22Rv1 (cell line): Measurements from ENCODE around the gene NADSYN1.

ENCODE experiments used
- H3K27ac ChIP-seq: fragments of 450-650 bp; 2 replicates; pipeline ENCODE4 v1.5.1; 2017
- ZFX ChIP-seq: fragments of 450-650 bp; IDR thresholded peaks from 2 replicates; pipeline ENCODE4 v1.6.1; 2017; ENCODE audit warnings: antibody characterized with exemption, borderline replicate concordance
- TF ChIP-seq, protein P1 (sequence below): fragments of 450-650 bp; IDR thresholded peaks from 2 replicates; pipeline ENCODE4 v1.5.1; 2017; ENCODE audit warnings: mild to moderate bottlenecking

NADSYN1 gene

DNA sequence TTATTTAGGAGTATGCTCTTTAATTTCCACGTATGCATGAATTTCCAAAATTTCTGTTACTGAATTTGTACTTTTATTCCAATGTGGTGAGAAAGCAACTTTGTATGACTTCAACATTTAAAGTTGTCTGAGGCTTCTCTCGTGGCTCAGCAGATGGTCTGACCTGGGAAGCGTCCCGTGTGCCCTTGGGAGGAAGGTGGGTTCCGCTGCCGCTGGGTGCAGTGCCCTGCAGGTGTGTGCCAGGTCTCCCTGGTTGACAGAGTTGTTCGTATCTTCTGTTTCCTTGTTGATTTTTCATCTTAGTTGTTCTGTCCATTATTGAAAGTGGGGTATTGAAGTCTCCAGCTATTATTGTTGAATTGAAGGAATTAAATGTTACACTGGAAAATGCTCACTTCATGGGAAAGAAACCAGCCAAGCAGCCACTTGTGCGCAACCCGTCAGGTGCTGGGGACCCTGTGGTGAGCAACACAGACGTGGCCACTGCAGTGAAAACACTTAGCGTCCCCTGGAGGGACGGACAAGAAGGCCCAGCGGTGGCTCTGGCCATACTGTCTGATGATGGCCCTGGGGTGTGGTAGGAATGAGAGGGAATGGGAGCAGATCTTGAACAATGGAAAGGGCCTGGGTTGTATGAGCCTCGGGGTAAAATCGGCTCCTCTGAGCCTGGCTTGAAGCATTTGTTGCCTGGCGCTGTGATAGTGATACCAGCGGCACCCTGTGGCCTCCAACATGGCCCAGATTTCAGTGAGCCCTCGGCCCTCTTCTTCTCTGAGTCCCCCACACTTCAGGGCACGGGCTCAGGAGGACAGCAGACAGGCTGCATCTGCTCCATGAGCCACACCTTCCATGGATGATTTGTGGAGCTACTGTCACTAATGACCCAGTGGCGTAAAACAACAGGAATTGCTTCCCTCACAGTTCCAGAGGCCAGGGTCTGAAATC lies 42.6 kb downstream of the NADSYN1 start:
- H3K27ac ChIP-seq = no peak overlapping the region
- no peak for TF ChIP-seq ZFX
- TF ChIP-seq, protein P1, sequence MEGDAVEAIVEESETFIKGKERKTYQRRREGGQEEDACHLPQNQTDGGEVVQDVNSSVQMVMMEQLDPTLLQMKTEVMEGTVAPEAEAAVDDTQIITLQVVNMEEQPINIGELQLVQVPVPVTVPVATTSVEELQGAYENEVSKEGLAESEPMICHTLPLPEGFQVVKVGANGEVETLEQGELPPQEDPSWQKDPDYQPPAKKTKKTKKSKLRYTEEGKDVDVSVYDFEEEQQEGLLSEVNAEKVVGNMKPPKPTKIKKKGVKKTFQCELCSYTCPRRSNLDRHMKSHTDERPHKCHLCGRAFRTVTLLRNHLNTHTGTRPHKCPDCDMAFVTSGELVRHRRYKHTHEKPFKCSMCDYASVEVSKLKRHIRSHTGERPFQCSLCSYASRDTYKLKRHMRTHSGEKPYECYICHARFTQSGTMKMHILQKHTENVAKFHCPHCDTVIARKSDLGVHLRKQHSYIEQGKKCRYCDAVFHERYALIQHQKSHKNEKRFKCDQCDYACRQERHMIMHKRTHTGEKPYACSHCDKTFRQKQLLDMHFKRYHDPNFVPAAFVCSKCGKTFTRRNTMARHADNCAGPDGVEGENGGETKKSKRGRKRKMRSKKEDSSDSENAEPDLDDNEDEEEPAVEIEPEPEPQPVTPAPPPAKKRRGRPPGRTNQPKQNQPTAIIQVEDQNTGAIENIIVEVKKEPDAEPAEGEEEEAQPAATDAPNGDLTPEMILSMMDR = no peak

DNA sequence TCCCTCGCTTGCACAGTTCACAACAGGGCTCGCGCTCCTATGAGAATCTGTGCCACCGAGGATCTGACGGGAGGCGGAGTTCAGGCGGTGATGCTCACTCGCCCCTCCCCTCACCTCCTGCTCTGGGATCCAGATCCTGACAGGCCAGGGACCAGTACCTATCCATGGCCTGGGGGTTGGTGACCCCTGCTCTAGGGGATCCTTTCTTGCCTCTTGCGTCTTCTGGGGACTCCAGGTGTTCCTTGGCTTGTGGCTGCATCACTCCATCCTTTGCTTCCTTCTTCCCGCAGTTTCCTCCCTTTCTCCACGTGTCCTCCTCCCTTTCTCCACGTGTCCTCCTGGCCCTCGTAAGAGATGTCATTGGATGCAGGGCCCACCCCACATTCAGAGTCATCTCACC lies 43.4 kb downstream of the NADSYN1 start:
- TF ChIP-seq, protein P1 = no peak
- TF ChIP-seq ZFX = no peak
- no peak overlapping the region for H3K27ac ChIP-seq

DNA sequence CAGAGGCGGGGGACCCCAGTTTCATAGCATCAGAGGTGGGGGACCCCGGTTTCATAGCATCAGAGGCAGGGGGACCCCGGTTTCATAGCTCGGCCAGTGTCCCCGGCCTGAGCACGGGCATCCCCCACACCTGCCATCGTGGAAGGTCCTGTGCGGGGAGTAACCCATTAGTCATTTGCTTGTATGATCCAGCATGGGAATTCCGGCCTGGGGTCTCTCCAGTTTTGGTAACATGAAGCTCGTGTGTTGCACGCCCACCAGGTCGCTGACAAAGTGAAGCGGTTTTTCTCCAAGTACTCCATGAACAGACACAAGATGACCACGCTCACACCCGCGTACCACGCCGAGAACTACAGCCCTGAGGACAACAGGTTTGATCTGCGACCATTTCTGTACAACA lies 45.1 kb downstream of the NADSYN1 start:
- TF ChIP-seq, protein P1 = no peak
- TF ChIP-seq ZFX = no peak
- no peak overlapping the region for H3K27ac ChIP-seq

DNA sequence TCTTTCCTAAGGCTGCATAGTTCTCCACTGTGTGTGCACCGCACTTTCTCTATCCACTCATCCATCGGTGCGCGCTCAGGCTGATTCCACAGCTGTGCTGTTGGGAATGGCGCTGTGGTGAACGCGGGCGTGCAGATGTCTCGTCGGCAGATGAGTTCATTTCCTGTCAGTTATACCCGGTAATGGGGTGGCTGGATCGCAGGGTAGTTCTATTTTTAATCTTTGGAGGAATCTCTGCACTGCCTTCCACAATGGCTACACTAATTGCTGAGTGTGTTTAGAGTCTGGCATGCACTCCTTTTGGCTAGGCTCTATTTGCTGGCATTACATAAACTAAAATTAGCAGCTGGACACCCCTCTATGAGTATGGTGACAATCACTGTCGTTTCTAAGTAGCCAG lies 46.1 kb downstream of the NADSYN1 start:
- H3K27ac ChIP-seq = no peak overlapping the region
- TF ChIP-seq, protein P1 = no peak
- no peak for TF ChIP-seq ZFX

DNA sequence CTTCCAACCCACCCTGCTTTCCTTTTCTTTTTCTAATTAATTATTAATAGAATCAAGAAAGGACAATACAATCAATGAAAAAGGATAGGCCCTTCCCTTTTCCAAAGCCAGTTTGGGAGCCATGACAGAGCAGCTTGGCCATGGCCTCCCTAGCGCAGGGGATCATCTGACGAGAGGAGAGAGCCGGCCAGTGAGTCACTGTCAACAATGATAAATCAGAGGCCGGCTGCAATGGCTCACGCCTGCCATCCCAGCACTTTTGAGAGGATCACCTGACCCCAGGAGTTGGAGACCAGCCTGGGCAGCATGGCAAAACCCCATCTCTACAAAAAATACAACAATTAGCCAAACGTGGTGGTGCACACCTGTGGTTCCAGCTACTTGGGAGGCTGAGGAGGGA lies 46.5 kb downstream of the NADSYN1 start:
- TF ChIP-seq, protein P1 = no peak
- TF ChIP-seq ZFX = no peak
- H3K27ac ChIP-seq = no peak overlapping the region

DNA sequence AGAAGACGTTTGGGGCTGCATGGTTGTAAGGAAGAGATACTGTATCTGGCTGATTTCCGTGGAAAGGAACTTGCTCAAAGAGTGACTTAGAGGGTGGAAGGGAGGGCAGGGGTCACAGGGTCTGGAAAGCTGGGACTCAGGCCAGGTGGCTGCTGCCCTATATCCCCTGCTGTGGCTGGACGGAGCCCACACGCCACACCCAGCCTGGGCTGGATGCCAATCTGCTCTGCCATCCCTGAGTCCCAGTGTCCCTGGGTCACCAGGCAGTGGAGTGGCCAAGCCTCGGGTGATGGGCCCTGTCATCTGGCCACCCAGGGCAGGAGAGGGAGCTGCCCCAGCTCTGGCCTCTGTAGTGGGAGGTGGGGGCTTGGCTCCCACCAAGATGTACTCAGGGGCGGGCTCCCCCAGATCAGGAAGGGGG lies 47.6 kb downstream of the NADSYN1 start:
- no peak overlapping the region for H3K27ac ChIP-seq
- TF ChIP-seq ZFX = no peak
- TF ChIP-seq, protein P1 = no peak
